Measurements from ENCODE around the gene SPACA9.

Gene SPACA9

DNA sequence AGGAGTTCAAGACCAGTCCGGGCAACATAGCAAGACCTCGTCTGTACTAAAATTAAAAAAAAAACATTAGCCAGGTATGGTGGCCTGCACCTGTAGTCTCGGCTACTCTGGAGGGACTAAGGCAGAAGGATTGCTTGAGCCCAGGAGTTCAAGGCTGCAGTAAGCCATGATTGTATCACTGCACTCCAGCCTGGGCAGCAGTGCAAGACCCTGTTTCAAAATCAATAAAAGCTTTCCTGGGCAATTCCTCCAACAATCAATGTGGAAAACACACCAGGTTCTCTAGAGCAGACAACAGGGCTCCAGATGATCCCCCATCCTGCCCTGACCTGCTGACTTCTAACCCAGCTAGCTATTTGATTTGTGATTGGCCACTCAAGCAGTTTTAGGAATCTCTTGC, 1.8 kb upstream of the SPACA9 start:
- DNase-seq (ENCODE audit: extremely low read depth, low read depth): no peak
- TF ChIP-seq, protein P1, sequence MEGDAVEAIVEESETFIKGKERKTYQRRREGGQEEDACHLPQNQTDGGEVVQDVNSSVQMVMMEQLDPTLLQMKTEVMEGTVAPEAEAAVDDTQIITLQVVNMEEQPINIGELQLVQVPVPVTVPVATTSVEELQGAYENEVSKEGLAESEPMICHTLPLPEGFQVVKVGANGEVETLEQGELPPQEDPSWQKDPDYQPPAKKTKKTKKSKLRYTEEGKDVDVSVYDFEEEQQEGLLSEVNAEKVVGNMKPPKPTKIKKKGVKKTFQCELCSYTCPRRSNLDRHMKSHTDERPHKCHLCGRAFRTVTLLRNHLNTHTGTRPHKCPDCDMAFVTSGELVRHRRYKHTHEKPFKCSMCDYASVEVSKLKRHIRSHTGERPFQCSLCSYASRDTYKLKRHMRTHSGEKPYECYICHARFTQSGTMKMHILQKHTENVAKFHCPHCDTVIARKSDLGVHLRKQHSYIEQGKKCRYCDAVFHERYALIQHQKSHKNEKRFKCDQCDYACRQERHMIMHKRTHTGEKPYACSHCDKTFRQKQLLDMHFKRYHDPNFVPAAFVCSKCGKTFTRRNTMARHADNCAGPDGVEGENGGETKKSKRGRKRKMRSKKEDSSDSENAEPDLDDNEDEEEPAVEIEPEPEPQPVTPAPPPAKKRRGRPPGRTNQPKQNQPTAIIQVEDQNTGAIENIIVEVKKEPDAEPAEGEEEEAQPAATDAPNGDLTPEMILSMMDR (IDR thresholded peaks at IDR 0.05; ENCODE audit: low read depth, low read length): no peak

DNA sequence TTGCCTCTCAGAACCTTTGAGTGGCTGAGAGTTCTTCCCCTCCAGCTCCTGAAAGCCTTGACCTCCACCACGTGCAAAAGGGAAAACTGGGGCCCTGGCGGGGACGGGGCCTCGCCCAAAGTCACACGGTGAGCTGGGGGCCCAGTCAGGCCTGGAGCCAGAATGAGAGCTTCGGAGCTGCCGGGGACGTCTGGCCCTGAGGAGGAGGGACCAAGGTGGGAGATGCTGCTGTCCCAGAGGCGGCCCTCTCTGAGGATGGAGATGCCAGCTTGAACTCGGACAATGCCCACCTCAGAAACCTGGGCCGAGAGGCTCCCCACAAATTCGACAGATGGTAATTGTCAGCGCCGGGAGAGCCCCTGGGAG, 1.3 kb upstream of the SPACA9 start:
- no peak for DNase-seq (ENCODE audit: extremely low read depth, low read depth)
- TF ChIP-seq, protein P1 (IDR thresholded peaks at IDR 0.05; ENCODE audit: low read depth, low read length): no peak

DNA sequence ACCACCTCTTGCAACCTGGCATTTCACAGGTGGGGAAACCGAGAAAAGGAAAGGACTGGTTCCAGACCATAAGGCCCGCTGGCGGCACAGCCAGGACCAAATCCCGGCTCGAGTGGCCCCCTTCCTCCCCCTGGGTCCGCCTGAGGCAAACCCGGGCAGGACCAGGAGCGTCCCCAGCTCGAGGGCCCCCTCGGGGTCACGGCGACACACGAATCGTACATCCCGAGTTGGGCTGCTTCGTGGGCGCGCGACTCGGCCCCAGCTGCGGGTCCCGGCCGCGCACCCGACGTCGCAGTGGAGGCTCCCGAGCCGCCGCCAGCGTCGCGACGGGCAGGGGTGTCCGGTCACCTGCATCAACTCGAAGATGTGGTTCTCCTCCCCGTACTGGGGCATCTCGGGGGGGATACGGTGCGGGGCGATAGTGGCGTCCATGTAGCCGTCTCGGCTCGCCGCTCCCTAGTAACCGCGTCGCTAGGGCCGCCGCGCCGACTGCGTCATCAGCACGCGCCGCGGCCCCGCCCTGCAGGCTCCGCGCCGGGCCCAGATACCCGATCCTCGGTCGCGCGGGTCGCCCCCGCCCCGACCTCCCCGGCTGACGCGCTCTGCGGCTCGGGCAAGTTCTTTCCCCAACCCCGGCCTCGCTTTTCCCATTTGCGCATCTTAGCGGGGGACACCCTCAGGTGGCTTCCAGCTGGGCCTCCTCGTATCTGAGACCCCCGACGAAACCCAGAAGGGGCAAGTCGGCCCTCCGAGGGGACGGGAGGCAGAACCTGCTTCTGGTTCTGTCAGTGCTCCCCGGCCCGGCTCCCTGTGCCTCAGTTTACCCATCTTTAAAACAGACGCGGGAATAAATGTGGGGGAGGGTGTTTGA, 639 bp upstream of the SPACA9 start, which contains the start of gene AK8:
Gene AK8, minus strand, starts transcription at position 461 of the 871 bp plus-strand sequence. Its CDS starts 29 bp downstream, at position 432.
- peak; percentile 36 for DNase-seq (ENCODE audit: extremely low read depth, low read depth)
- TF ChIP-seq, protein P1 (IDR thresholded peaks at IDR 0.05; ENCODE audit: low read depth, low read length): no peak

DNA sequence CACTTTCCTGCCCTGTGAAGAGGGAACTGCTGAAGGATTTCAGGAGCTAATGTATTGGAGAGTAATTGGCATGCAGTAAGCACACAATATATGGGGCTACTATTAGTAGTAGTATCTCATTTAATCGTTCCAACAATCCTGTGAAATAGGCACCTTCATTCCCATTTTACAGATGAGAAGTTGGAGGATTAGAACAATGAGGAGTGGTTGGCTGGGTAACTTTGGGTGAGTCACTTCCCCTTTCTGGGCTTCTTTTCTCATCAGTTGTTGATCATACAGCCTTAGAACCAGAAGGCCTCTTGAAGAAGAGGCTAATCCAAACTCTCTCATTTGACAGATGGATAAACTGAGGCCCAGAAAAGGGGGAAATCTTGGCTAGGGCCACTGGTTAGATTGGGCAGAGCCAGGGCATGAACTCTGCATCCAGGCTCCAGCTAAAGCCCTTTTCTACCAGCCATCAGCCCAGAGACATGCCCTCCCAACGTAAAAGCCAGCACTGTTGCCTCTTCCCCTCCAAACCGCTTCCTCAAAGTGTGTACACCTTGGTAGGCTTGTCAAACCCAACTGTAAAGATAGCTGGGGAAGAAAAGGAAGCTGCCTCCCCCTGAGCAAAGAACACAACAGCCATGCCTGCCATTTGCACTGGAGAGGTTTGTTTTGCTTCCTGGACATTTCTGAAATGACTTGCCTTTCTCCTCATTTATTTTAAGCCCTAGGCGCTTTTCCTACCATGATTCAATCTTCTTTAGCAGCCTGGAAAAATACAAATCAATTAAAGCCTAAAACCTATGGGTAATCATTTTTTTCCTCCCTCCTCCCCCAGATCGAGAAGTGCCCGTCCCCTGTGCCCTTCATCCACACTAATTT, 992 bp downstream of the SPACA9 start:
- TF ChIP-seq, protein P1 (IDR thresholded peaks at IDR 0.05; ENCODE audit: low read depth, low read length): no peak
- DNase-seq (ENCODE audit: extremely low read depth, low read depth): no peak

DNA sequence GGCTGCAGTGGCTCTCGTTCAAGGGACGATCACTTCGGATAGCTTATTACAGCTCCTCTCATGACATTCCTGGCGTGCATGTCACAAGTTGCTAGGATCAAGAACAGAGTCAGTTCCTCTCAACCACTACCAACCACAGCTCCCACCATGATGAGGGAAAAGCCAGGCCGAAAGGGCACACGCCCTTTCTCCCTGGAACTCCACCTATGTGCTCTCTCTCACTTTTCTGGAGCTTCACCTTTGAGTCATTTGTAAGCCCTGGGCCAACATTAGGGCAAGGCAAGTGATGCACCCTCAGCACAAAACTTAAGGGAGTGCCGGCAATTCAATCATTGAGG, 1.6 kb downstream of the SPACA9 start:
- no peak for DNase-seq (ENCODE audit: extremely low read depth, low read depth)
- TF ChIP-seq, protein P1 (IDR thresholded peaks at IDR 0.05; ENCODE audit: low read depth, low read length): no peak

DNA sequence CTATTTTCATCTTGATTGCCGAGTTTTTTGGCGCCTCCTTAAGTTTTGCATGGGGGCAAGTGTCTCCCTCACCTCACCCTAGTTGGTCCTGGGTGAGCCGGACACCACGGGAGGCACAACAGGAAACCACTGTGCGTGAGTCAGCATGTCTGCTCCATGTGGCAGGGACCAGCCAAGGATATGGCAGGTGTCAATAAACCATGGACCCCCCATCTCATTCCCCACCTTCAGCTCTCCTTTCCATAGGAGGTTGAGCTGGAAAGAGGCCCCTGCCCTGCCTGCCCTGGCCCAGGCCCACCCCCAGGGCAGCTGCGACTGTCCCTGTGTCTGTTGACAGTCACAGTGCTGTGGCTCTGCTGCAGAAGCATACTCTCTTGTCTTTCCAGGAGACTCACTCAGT, 3.1 kb downstream of the SPACA9 start:
- DNase-seq (ENCODE audit: extremely low read depth, low read depth): no peak
- TF ChIP-seq, protein P1 (IDR thresholded peaks at IDR 0.05; ENCODE audit: low read depth, low read length): no peak

DNA sequence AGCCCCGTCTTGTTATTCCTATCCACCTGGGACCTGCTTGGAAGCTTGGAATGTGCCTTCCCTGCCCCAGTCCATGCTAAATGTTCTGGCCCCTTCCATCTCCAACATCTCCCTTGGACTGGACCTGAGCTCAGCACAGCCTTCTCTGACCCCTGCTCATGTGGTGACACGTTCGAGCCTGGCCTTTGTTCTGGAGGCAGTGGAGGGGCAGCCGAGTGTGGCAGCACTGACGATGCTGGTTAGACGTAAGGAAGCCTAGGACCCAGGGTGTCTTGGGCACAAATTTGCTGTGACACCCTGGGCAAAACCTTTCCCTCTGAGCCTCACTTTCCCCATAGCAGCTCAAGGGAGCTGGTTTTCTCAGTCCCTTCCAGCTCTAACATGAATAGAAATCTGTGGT, 3.9 kb downstream of the SPACA9 start:
- TF ChIP-seq, protein P1 (IDR thresholded peaks at IDR 0.05; ENCODE audit: low read depth, low read length): no peak
- DNase-seq (ENCODE audit: extremely low read depth, low read depth): no peak

All from AG09319 (cell line).